Ovary (tissue), 3 donors: ENCODE measurements around the gene UBE2L3.

Experiments
- EP300 ChIP-seq: sonication (generic); formaldehyde crosslinking; IDR thresholded peaks from one replicate; pipeline ENCODE4 v1.6.1; 2017; ENCODE audit warnings: antibody characterized with exemption
- POLR2A ChIP-seq: fragments of 450-650 bp; IDR thresholded peaks from one replicate; pipeline ENCODE4 v1.6.1; 2017; ENCODE audit warnings: antibody characterized with exemption, mild to moderate bottlenecking, moderate library complexity
- TF ChIP-seq, protein P1 (sequence below), 3 donors: fragments of 450-650 bp in 2 of 3; fragments of 200-600 bp in 1 of 3; IDR thresholded peaks; one replicate each; pipeline versions ENCODE4 v1.5.1 to v1.8.0; 2016 to 2022; ENCODE audit warnings: antibody characterized with exemption in 3 of 3, mild to moderate bottlenecking in 1 of 3
- donor health status: DM: no; HTN: no; CAD: no.

- TF ChIP-seq, protein P1, sequence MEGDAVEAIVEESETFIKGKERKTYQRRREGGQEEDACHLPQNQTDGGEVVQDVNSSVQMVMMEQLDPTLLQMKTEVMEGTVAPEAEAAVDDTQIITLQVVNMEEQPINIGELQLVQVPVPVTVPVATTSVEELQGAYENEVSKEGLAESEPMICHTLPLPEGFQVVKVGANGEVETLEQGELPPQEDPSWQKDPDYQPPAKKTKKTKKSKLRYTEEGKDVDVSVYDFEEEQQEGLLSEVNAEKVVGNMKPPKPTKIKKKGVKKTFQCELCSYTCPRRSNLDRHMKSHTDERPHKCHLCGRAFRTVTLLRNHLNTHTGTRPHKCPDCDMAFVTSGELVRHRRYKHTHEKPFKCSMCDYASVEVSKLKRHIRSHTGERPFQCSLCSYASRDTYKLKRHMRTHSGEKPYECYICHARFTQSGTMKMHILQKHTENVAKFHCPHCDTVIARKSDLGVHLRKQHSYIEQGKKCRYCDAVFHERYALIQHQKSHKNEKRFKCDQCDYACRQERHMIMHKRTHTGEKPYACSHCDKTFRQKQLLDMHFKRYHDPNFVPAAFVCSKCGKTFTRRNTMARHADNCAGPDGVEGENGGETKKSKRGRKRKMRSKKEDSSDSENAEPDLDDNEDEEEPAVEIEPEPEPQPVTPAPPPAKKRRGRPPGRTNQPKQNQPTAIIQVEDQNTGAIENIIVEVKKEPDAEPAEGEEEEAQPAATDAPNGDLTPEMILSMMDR (IDR thresholded peaks at IDR 0.05) = no peak
- no peak for TF ChIP-seq POLR2A
- no peak for TF ChIP-seq EP300
Observed at GRCh38 chr22:21639359-21639758, 71.8 kb downstream of the UBE2L3 start.
